CD14-positive monocyte (primary cell): ENCODE measurements around the gene PAEP. TPM values are rescaled to one million over a fixed set of nuclear protein-coding genes. Genes with fewer than 3 reads are reported as not detected.

ENCODE experiments used
- DNase-seq, 3 donors: peaks; one replicate each; pipeline ENCODE4 v3.0.0-alpha.2; 2011 to 2022
- H2AFZ ChIP-seq: 2 replicates; pipeline ENCODE4 v1.6.0; 2012; ENCODE audit warnings: mild to moderate bottlenecking, low read depth, low read length, inconsistent platforms; ENCODE audit not compliant: insufficient read depth, poor library complexity, severe bottlenecking
- H3K27ac ChIP-seq, 2 donors: 1 replicate in 1 of 2; 2 replicates in 1 of 2; pipeline ENCODE4 v1.5.1; 2012 to 2013; ENCODE audit warnings: low read length in 2 of 2, control low read depth in 1 of 2, inconsistent platforms in 1 of 2, low read depth in 1 of 2, mild to moderate bottlenecking in 1 of 2
- H3K27me3 ChIP-seq, 2 donors: one replicate each; pipeline versions ENCODE4 v1.6.0 to v1.6.1; 2011 to 2013; ENCODE audit warnings: low read length in 2 of 2; ENCODE audit not compliant: control insufficient read depth in 2 of 2, insufficient read depth in 2 of 2
- H3K36me3 ChIP-seq, 2 donors: replicated peaks in 1 of 2; 1 replicate in 1 of 2; 2 replicates in 1 of 2; pipeline versions ENCODE4 v1.5.1 to v1.6.1; 2012 to 2013; ENCODE audit warnings: low read length in 2 of 2, control low read depth in 1 of 2, inconsistent platforms in 1 of 2, mild to moderate bottlenecking in 1 of 2; ENCODE audit not compliant: insufficient read depth in 2 of 2, control insufficient read depth in 1 of 2
- H3K4me1 ChIP-seq, 2 donors: 1 replicate in 1 of 2; 2 replicates in 1 of 2; pipeline versions ENCODE4 v1.5.1 to v1.6.1; 2012 to 2013; ENCODE audit warnings: low read length in 2 of 2, control low read depth in 1 of 2, inconsistent platforms in 1 of 2, mild to moderate bottlenecking in 1 of 2, moderate library complexity in 1 of 2; ENCODE audit not compliant: insufficient read depth in 2 of 2, control insufficient read depth in 1 of 2
- H3K4me2 ChIP-seq: replicated peaks from 2 replicates; pipeline ENCODE3; 2012; ENCODE audit warnings: low read length, moderate library complexity, mild to moderate bottlenecking; ENCODE audit not compliant: poor library complexity, severe bottlenecking; ENCODE audit errors: extremely low read depth
- H3K4me3 ChIP-seq, 3 experiments: fragments of 200-600 bp in 1 of 3; sonication (generic) in 1 of 3; replicated peaks in 1 of 3; 1 replicate in 2 of 3; 2 replicates in 1 of 3; pipeline ENCODE4 v1.5.1; 2011 to 2013; ENCODE audit warnings: low read length in 3 of 3, mild to moderate bottlenecking in 3 of 3, control low read depth in 2 of 3, low read depth in 2 of 3, inconsistent platforms in 1 of 3, moderate library complexity in 1 of 3
- H3K79me2 ChIP-seq: 2 replicates; pipeline ENCODE4 v1.6.0; 2012; ENCODE audit warnings: mild to moderate bottlenecking, control low read depth, inconsistent platforms, low read length, moderate library complexity; ENCODE audit not compliant: insufficient read depth
- H3K9ac ChIP-seq: 2 replicates; pipeline ENCODE4 v1.6.0; 2017; ENCODE audit warnings: low read length, mild to moderate bottlenecking; ENCODE audit not compliant: insufficient read depth, poor library complexity, severe bottlenecking
- H3K9me3 ChIP-seq, 2 donors: replicated peaks in 1 of 2; 1 replicate in 1 of 2; 2 replicates in 1 of 2; pipeline versions ENCODE4 v1.5.1 to v1.6.1; 2012 to 2013; ENCODE audit warnings: low read length in 2 of 2, control low read depth in 1 of 2; ENCODE audit not compliant: control insufficient read depth in 1 of 2, insufficient read depth in 1 of 2
- H4K20me1 ChIP-seq: 2 replicates; pipeline ENCODE4 v1.6.0; 2012; ENCODE audit warnings: mild to moderate bottlenecking, low read length, control low read depth, moderate library complexity; ENCODE audit not compliant: insufficient read depth
- H3K27ac Mint-ChIP-seq, 7 donors: one replicate each; pipeline ENCODE4 v1.8.0; 2020; ENCODE audit warnings: mild to moderate bottlenecking in 7 of 7, mixed read lengths in 7 of 7, moderate library complexity in 6 of 7, inconsistent platforms in 2 of 7
- H3K27me3 Mint-ChIP-seq, 3 donors: one replicate each; pipeline ENCODE4 v1.8.0; 2021 to 2022; ENCODE audit warnings: low read depth in 3 of 3, mild to moderate bottlenecking in 3 of 3, mixed read lengths in 3 of 3, moderate library complexity in 3 of 3, inconsistent platforms in 1 of 3
- H3K36me3 Mint-ChIP-seq, 2 donors: one replicate each; pipeline ENCODE4 v1.8.0; 2020; ENCODE audit warnings: mixed read lengths in 2 of 2, inconsistent platforms in 1 of 2, mild to moderate bottlenecking in 1 of 2
- H3K4me1 Mint-ChIP-seq: one replicate; pipeline ENCODE4 v1.8.0; 2020; ENCODE audit warnings: mild to moderate bottlenecking, mixed read lengths
- H3K4me3 Mint-ChIP-seq, 2 donors: one replicate each; pipeline ENCODE4 v1.8.0; 2020; ENCODE audit warnings: mild to moderate bottlenecking in 2 of 2, mixed read lengths in 2 of 2, moderate library complexity in 1 of 2
- H3K9me3 Mint-ChIP-seq, 7 donors: one replicate each; pipeline ENCODE4 v1.8.0; 2020 to 2022; ENCODE audit warnings: mixed read lengths in 7 of 7, mild to moderate bottlenecking in 6 of 7, moderate library complexity in 6 of 7, inconsistent platforms in 2 of 7
- CTCF ChIP-seq: fragments of 200-600 bp; IDR thresholded peaks from one replicate; pipeline ENCODE4 v1.8.0; 2022; ENCODE audit warnings: antibody characterized with exemption, mild to moderate bottlenecking
- WGBS: methylation state at CpG from one replicate; pipeline ENCODE4 v1.1.5; 2013; ENCODE audit warnings: missing lambda C conversion rate; ENCODE audit not compliant: insufficient coverage; 5-methylcytosine and 5-hydroxymethylcytosine counted together
- intact Hi-C, 2 donors: fragments of 100-400 bp; cut with micrococcal nuclease; formaldehyde crosslinking; loops; one replicate each; pipeline versions ENCODE4 v1.15.0 to v1.15.1; 2023
- polyA plus RNA-seq, 3 donors: library from polyadenylated mRNA; depleted of rRNA in 1 of 3; unstranded in 2 of 3; stranded (reverse) in 1 of 3; fragments of 300-500 nt in 2 of 3; fragments of >200 nt in 1 of 3; fragmentation: Illumina TruSeq in 2 of 3; gene quantifications; 1 replicate in 2 of 3; 2 replicates in 1 of 3; pipeline ENCODE4 v1.2.3, GENCODE V29; 2012 to 2021

The PAEP gene
- polyA plus RNA-seq, 3 donors: not detected

- Mint-ChIP-seq H3K4me3 (no peak overlapping the region), H3K9me3 (peaks cover 0 to 2% (median 0%) of the 10 kb centered on the region in 7 donors), H3K4me1 (no peaks in the 10 kb centered on the region), H3K27me3 (peaks cover 7% of the 10 kb centered on the region in 3 donors), H3K36me3 (no peaks in the 10 kb centered on the region), H3K27ac (no peak overlapping the region)
- Histone ChIP-seq H3K27me3 (no peaks in the 10 kb centered on the region), H3K9me3 (no peaks in the 10 kb centered on the region), H3K4me3 (no peak overlapping the region), H3K36me3 (no peaks in the 10 kb centered on the region), H2AFZ (no peak overlapping the region), H3K79me2 (no peaks in the 10 kb centered on the region), H3K27ac (no peak overlapping the region), H3K9ac (no peak overlapping the region), H4K20me1 (no peaks in the 10 kb centered on the region), H3K4me1 (no peaks in the 10 kb centered on the region), H3K4me2 (no peak overlapping the region)
- TF ChIP-seq CTCF: no peak
- intact Hi-C loops: no loop called here
- no peak for DNase-seq
- 88% methylated on average over 24 of the region's 27 CpGs for WGBS
These were observed 37.3 kb upstream of the PAEP start for GRCh38 chr9:135524130-135524861.

GRCh38 chr9:135525241-135526088 is 36.1 kb upstream of the PAEP start:
- no peak overlapping the region for H3K4me3 Mint-ChIP-seq
- Histone ChIP-seq H3K27ac (no peak overlapping the region), H3K36me3 (no peaks in the 10 kb centered on the region), H3K4me2 (no peak overlapping the region), H3K9ac (no peak overlapping the region), H3K4me3 (no peak overlapping the region), H4K20me1 (no peaks in the 10 kb centered on the region), H2AFZ (no peak overlapping the region), H3K9me3 (no peaks in the 10 kb centered on the region), H3K4me1 (no peaks in the 10 kb centered on the region), H3K27me3 (no peaks in the 10 kb centered on the region), H3K79me2 (no peaks in the 10 kb centered on the region)
- H3K27ac Mint-ChIP-seq: no peak overlapping the region
- H3K27me3 Mint-ChIP-seq: peaks cover 4 to 10% (median 5%) of the 10 kb centered on the region in 3 donors
- no peak for DNase-seq
- intact Hi-C loops: no loop called here
- no peaks in the 10 kb centered on the region for H3K36me3 Mint-ChIP-seq
- TF ChIP-seq CTCF: no peak
- H3K9me3 Mint-ChIP-seq: peaks cover 0 to 6% (median 2%) of the 10 kb centered on the region in 7 donors
- WGBS: 85% methylated on average over 18 of the region's 31 CpGs
- no peaks in the 10 kb centered on the region for H3K4me1 Mint-ChIP-seq
